Right kidney (tissue), 1 donor: ENCODE measurements around the gene C20orf202.
"Not testable (repeated sequence)": the region's sequence is repeated elsewhere in the genome, so short reads cannot be mapped to it uniquely, and the experiment has no call there.

Experiments used
- DNase-seq: peaks from one replicate; pipeline ENCODE4 v3.0.0-alpha.2; 2016

The C20orf202 gene

DNA sequence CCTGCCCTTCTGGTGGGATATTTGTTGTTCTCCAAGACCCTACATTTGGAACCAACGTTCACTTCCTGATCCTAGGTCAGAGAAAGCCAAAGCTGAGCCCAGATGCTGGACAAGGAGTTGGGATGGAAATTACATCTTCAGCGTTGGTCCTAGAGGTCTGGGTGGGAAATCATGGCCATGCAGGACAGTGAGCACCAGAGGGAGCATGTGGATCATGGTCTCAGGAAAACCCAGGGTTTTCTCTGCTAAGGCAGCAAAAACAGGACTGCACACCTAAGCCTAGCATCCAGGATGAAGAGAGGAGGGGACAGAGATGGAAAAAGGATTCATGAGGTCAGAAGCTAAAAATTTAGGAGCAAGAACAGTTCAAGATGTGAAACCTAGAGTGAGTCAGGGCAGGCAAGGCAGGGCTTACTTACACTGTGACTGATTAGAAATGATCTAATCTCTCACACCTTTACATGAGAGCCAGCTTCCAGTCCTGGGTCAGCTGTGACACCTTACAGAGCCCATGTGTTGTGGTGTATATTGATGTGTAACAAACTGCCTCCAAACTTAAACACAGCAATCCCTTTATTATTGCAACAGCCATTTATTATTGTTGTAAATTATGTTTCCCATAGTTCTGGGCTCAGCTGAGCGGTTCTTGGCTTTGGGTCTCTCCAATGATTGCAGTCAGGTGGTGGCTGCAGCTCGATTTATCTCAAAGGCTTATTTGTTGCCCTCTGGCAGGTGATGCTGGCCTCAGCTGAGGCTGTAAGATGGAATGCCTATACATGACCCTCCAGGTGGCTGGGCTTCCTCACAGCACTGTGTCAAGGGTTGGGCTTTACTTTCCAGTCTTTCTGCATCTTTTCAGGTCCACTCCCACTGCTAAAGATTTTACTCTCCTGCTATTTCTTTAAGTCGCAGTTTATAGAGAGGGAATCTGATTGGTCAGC is 6.5 kb downstream of the C20orf202 start:
- DNase-seq, result no peak

DNA sequence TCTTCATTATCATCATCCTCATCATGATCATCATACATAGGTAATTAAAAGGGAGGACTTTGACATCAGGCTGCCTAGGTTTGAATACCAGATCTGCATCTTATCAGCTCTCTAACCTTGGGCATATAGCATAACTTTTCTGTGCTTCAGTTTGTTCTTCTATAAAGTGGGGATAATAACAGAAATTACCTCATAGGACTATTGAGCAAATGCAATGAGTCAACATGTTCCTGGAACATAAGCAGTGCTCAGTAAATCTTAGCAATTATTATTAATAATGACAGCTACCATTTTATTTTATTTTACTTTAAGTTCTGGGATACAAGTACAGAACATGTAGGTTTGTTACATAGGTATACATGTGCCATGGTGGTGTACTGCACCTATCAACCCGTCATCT is 7.2 kb downstream of the C20orf202 start:
- no peak for DNase-seq

GRCh38 chr20:1212023-1212422 is 8.8 kb downstream of the C20orf202 start:
- no peak for DNase-seq

DNA sequence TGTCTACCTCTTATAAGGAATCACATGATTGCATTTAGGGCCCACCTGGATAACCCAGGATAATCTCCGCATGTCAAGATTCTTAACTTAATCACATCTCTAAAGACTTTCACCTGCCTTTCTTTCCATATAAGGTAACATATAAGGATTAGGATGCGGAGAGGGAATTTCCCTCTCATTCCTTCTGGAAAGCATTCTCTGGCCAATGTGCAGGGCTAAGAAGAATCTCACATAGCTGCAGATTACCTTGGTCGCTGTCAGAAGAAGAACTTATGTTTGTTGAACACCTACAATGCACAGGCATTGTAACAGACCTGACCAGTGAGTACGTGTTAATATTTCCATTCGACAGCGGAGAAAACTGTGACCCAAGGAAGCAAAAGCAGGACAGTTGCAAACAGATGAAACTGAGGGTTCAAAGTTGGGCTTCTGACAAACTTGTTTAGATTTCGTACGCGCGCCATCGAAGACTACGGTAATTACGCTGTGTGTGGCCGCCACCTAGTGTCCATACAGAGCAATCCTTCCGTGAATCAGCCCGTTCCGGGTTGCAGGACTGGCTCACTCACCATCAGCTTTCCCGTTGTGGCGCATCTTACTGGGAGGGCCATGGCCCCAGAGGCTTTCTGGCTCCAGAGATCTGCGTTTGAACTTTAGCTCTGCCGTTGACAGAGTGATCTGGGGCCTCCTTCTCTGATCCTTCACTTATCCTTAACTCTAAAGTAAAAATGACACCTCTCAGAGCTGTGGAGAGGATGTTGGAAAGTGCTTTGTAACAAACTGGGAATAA is 9.5 kb downstream of the C20orf202 start:
- peak; percentile 26 for DNase-seq

DNA sequence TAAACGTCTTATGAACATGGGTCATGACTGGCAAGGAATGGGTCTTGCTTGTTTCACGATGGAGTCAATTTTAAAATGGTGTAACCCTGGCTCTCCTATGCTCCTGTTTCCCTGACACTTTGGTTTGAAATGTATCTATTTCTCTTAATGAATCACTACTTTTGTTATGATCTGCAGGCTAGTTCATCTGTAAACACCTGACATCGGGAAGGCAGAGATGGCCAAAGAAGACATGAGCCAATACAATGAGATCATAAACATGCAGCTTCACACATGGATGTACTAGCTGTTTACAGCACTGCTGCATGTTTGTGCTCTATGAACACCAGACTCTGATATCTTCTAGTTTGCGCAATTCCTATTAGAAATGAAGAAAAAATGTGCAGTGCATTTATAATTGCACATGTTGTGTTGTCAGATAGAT is 11.6 kb downstream of the C20orf202 start:
- no peak for DNase-seq

- DNase-seq, result no peak
These were observed 12.3 kb downstream of the C20orf202 start for GRCh38 chr20:1215386-1216170.

GRCh38 chr20:1216527-1217427 is 13.5 kb downstream of the C20orf202 start:
- not testable (repeated sequence) for DNase-seq

- not testable (repeated sequence) for DNase-seq
These were observed 19.5 kb downstream of the C20orf202 start for GRCh38 chr20:1222750-1223149.

GRCh38 chr20:1224205-1224890 is 21.1 kb downstream of the C20orf202 start:
- no peak for DNase-seq

DNA sequence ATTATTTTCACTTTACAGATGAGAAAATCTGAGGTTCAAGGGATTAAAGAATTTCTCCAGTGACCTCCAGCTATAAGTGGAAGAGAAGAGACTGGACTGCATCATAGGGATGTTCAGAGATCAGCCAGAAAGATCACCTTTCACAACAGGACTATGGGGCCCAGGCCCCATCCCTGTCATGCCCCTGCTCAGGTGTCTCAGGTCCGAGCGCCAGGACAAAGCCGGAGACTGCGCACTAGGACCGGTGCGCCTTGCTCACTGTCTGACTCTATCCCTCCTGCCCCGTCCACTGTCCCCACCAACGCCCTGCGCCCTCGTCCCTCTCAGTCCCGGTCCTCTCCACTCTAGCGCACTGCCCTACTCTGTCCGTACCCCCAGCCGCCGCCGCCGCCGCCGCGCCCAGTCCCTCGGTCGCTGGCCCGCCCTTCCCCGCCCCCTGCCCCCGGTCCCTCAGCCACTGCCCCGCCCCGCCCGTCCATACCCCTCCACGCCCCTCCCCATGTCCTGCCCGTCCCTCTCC is 22.1 kb downstream of the C20orf202 start:
- DNase-seq, result peak; percentile 35

- peak; percentile 76 for DNase-seq
These were observed 22.8 kb downstream of the C20orf202 start, which contains the start of gene RAD21L1 for GRCh38 chr20:1225783-1226654. TSS of gene RAD21L1 (plus strand) at chr20:1226044. CDS start at chr20:1228454, 2,410 bp downstream.

- no peak for DNase-seq
These were observed 26.3 kb downstream of the C20orf202 start for GRCh38 chr20:1229541-1229940.

DNA sequence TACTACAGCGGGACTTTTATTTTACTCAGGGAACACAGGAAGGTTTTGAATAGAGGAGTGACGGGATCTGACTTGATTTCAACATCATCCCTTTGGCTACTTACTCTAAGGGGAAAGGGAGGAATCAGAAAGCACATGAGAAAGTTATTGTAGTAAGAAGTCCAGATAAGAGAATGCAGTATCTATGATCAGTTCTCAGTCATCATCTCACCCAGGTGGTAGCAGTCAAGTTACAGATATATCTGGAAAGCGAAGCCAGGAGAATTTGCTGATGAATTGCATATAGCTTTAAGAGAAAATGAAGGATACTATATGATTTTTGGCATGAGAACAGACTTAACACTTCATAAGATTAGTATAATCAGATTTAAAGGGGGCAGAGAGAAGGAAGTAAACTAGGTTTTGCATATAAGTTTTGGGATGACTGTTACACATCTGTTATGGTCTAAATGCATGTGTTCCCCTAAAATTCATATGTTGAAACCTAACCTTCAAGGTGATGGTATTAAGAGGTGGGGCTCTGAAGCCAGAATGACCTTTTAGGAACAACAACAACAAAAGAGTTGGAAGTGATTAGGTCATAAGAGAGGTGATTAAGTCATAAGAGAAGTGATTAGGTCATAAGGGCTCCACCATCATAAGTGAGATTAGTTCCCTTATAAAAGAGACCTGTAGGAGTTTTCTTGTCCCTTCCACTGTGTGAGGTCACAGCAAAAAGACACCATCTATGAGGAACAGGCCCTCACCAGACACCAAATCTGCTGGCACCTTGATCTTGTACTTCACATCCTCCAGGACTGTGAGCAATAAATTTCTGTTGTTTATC is 29.2 kb downstream of the C20orf202 start:
- no peak for DNase-seq

DNA sequence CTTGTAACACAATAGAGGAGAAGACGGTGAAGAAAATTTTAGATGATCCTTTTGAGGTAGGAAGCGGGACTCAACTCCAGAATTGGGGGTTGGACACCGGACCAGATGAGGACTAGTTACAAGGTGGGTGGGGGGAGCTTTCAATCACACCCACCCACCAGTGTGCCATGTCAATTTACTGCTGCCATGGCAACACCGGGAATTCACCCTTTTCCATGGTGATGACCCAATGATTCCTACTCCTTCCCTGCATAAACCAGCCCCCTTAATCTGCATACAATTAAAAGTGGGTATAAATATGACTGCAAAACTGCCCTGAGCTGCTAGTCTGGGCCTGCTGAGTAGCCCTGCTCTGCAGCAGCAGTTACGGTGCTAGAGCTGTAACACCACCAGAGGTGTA is 37.3 kb downstream of the C20orf202 start:
- no peak for DNase-seq

DNA sequence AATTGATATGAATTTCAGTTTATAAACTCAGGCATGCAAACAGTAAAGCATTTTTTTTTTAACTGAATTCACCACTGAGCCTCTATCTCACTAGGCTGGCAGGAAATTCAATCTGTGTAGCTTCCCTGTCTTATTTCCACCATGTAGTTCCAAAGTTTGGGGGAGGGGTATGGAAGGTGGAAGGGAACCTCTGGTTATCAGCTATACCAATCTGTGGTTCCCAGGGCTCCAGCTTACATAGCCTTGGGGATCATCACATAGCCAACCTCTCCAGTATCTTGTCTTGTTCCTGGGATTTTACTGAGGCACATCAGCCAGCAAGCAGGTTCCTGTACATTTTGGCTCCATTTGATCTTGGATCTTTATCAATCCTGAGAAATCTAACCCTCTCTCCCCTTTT is 38.2 kb downstream of the C20orf202 start:
- DNase-seq, result no peak

GRCh38 chr20:1242099-1242498 is 38.8 kb downstream of the C20orf202 start:
- DNase-seq, result no peak

GRCh38 chr20:1242530-1242929 is 39.3 kb downstream of the C20orf202 start:
- no peak for DNase-seq

DNA sequence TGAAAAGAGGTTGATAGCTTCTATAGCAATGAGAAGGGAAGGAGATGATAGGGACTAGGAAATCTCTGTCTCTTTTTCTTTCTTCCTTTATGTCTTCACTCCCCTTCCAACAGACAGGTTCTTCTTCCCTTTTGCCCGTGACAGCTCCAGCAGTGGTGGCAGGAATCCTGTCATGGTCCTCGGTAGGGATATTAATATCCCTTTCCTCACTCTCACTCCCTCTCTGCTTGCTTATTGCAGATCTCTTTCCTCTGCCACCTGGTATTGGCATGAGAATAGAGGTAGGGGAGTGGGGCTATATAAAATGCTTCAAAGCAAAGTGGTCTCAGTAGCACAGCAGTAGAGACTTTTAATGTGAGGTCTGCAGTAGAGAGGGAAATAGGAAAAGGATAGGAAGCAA is 42.3 kb downstream of the C20orf202 start:
- no peak for DNase-seq
